Astrocyte of the cerebellum (primary cell): ENCODE measurements around the gene REPS1.

Experiments
- DNase-seq: peaks from one replicate; pipeline ENCODE4 v3.0.0-alpha.2; 2011; ENCODE audit warnings: low read depth
- H3K4me3 ChIP-seq: 2 replicates; pipeline ENCODE4 v1.5.1; 2011; ENCODE audit warnings: mild to moderate bottlenecking, low read depth, low read length, moderate library complexity
- in situ Hi-C: cut with HindIII; loops from 2 replicates; pipeline ENCODE4 v1.10.0; 2017; ENCODE audit warnings: low sequenced_read_pairs
- TF ChIP-seq, protein P1 (sequence below): IDR thresholded peaks from 2 replicates; pipeline ENCODE4 v1.5.1; 2012; ENCODE audit warnings: low read length, low read depth, moderate library complexity, mild to moderate bottlenecking; ENCODE audit errors: missing control alignments

REPS1 gene, protein sequence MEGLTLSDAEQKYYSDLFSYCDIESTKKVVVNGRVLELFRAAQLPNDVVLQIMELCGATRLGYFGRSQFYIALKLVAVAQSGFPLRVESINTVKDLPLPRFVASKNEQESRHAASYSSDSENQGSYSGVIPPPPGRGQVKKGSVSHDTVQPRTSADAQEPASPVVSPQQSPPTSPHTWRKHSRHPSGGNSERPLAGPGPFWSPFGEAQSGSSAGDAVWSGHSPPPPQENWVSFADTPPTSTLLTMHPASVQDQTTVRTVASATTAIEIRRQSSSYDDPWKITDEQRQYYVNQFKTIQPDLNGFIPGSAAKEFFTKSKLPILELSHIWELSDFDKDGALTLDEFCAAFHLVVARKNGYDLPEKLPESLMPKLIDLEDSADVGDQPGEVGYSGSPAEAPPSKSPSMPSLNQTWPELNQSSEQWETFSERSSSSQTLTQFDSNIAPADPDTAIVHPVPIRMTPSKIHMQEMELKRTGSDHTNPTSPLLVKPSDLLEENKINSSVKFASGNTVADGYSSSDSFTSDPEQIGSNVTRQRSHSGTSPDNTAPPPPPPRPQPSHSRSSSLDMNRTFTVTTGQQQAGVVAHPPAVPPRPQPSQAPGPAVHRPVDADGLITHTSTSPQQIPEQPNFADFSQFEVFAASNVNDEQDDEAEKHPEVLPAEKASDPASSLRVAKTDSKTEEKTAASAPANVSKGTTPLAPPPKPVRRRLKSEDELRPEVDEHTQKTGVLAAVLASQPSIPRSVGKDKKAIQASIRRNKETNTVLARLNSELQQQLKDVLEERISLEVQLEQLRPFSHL

DNA sequence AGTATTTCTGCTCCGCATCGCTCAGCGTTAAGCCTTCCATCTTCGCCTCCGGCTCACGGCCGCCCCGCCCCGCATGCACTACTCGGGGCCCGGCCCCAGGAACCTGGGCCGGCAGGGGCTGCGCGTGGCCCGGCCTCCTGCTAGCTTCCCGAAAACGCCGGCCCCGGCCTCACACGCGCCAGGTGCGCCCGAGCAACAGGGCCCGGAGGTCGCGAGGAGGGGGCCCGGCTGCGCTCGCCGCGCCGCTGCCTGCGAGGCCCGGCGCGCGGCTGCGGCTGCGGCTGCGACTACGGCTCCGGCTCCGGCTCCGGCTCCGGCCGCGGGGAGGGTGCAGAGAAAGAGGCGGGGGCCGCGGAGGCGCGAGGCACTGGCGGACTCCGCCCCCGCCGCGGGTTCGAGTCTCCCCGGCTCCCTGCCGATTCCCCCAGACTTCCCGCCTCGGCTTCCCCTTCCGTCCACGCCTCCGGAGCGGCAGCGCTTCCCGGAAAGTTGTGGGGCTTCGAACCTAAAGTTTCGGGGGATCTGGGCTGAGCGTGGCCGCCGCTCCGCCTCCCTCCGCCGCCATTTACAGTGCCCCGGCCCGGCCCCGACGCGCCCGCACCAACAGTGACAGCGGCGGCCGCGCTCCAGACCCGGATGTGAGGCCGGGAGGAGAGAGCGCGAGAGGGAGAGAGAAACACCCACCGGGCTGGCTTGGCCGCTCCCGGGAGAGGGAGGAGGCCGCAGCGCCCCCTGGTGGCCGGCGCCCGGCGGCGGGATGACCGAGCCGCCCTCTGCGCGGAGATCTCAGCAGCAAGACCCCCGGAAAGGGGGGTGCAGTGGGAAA is at the start of gene REPS1:
Gene REPS1, minus strand, starts transcription at position 611 of the 826 bp plus-strand sequence. Its CDS starts 571 bp downstream, at position 40.
- in situ Hi-C loops, result no loop called here
- peak within 1 kb of the TSS; percentile 85 for H3K4me3 ChIP-seq
- peak; percentile 70 for DNase-seq
- TF ChIP-seq, protein P1, sequence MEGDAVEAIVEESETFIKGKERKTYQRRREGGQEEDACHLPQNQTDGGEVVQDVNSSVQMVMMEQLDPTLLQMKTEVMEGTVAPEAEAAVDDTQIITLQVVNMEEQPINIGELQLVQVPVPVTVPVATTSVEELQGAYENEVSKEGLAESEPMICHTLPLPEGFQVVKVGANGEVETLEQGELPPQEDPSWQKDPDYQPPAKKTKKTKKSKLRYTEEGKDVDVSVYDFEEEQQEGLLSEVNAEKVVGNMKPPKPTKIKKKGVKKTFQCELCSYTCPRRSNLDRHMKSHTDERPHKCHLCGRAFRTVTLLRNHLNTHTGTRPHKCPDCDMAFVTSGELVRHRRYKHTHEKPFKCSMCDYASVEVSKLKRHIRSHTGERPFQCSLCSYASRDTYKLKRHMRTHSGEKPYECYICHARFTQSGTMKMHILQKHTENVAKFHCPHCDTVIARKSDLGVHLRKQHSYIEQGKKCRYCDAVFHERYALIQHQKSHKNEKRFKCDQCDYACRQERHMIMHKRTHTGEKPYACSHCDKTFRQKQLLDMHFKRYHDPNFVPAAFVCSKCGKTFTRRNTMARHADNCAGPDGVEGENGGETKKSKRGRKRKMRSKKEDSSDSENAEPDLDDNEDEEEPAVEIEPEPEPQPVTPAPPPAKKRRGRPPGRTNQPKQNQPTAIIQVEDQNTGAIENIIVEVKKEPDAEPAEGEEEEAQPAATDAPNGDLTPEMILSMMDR, result peak; percentile 87

GRCh38 chr6:139037490-139037889 is 49.4 kb upstream of the REPS1 start:
- H3K4me3 ChIP-seq, result no peak overlapping the region
- DNase-seq, result no peak
- TF ChIP-seq, protein P1, result no peak
- in situ Hi-C loops, result no loop called here

DNA sequence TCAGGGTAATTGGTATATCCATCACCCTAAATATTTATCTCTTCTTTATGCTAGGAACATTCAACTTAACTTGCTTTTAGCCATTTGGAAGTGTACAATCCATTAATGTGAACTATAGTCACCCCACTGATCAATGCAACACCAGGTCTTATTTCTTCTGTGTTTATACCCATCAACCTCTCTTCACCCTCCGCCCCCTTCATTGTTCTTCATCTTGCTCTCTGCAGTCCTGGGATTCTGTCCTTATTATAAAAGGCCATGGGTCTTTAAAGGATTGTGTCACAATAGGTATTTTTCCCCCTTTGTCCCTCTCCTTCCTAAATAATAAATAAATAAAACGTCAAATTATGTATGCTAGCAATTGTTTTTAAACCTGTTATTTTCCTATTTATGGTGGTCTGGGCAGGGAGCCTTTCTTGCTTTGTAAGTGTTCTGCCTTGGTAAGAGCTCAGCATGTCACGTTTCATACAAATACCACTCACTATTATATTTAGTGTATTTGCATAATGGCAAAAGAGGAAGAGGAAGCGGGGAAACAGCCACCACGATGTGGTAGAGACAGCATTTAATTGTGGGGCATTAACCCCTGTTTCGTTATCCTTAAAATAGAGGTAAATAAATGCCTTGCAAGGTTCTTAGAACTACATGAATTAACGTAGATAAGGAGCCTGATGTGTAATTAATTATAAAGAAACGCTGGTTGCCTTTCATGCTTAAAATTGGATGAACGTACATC is 42.3 kb upstream of the REPS1 start:
- in situ Hi-C loops, result no loop called here
- DNase-seq, result no peak
- peak overlapping the region; percentile 84 for H3K4me3 ChIP-seq
- TF ChIP-seq, protein P1, result no peak

- in situ Hi-C loops, result no loop called here
- TF ChIP-seq, protein P1, result no peak
- peak overlapping the region; percentile 84 for H3K4me3 ChIP-seq
- DNase-seq, result no peak
Observed at GRCh38 chr6:139029470-139030227, 41.6 kb upstream of the REPS1 start.

- in situ Hi-C loops, result no loop called here
- peak within 1 kb of the TSS; percentile 84 for H3K4me3 ChIP-seq
- peak; percentile 18 for DNase-seq
Observed at GRCh38 chr6:139028658-139029469, 40.8 kb upstream of the REPS1 start, which contains the start of gene ABRACL. ABRACL (plus strand) TSS chr6:139028745; CDS start chr6:139034161, 5,416 bp downstream.

More at GRCh38 chr6:139028658-139029469, 40.8 kb upstream of the REPS1 start, which contains the start of gene ABRACL:
- TF ChIP-seq, protein P1, result no peak
